ENCODE data around the gene GDF15.

The GDF15 gene

GRCh38 chr19:18415178-18415867 is 29.4 kb downstream of the GDF15 start (continued):
- TF ChIP-seq ZNF785 (tag by site-specific recombination; IDR thresholded peaks at IDR 0.05) (no peak), ZNF645 (tag by site-specific recombination; IDR thresholded peaks at IDR 0.05) (no peak), MYNN (tag by site-specific recombination; IDR thresholded peaks at IDR 0.05; ENCODE audit: borderline replicate concordance) (no peak), TRIM28 (IDR thresholded peaks at IDR 0.05; ENCODE audit: borderline replicate concordance, low read length) (no peak), ZNF148 (tag by site-specific recombination; IDR thresholded peaks at IDR 0.05; ENCODE audit: borderline replicate concordance) (no peak), ZNF660 (tag by site-specific recombination; IDR thresholded peaks at IDR 0.05) (no peak), ZBTB7A (tag by site-specific recombination; IDR thresholded peaks at IDR 0.05; ENCODE audit: low read depth) (no peak), ZNF692 (tag by site-specific recombination; IDR thresholded peaks at IDR 0.05) (no peak), HOXC10 (CRISPR knock-in tag; IDR thresholded peaks at IDR 0.05) (no peak), ZNF324 (tag by site-specific recombination; IDR thresholded peaks at IDR 0.05) (no peak), KLF10 (tag by site-specific recombination; IDR thresholded peaks at IDR 0.05) (no peak), ZNF776 (tag by site-specific recombination; IDR thresholded peaks at IDR 0.05; ENCODE audit: borderline replicate concordance) (no peak), EGR2 (tag by site-specific recombination; IDR thresholded peaks at IDR 0.05; ENCODE audit: low read depth) (peak; percentile 88), MEIS1 (CRISPR knock-in tag; IDR thresholded peaks at IDR 0.05; ENCODE audit: borderline replicate concordance) (no peak), ZNF76 (tag by site-specific recombination; IDR thresholded peaks at IDR 0.05; ENCODE audit: borderline replicate concordance, low read depth) (peak; percentile 50; the same call in 1 of the 2 replicates), GLI4 (tag by site-specific recombination; IDR thresholded peaks at IDR 0.05) (no peak), AEBP2 (tag by site-specific recombination; IDR thresholded peaks at IDR 0.05; ENCODE audit: borderline replicate concordance) (no peak), ZNF843 (tag by site-specific recombination; IDR thresholded peaks at IDR 0.05) (no peak), ZSCAN23 (tag by site-specific recombination; IDR thresholded peaks at IDR 0.05) (no peak), ZNF433 (tag by site-specific recombination; IDR thresholded peaks at IDR 0.05; ENCODE audit: low read depth) (no peak), KLF7 (tag by site-specific recombination; IDR thresholded peaks at IDR 0.05; ENCODE audit: borderline replicate concordance) (no peak), OVOL3 (tag by site-specific recombination; IDR thresholded peaks at IDR 0.05) (no peak), GLIS1 (tag by site-specific recombination; IDR thresholded peaks at IDR 0.05) (peak; percentile 98), ZNF214 (tag by site-specific recombination; IDR thresholded peaks at IDR 0.05; ENCODE audit: borderline replicate concordance) (no peak), REPIN1 (tag by site-specific recombination; IDR thresholded peaks at IDR 0.05; ENCODE audit: low read depth) (no peak), ZNF23 (tag by site-specific recombination; IDR thresholded peaks at IDR 0.05; ENCODE audit: borderline replicate concordance) (no peak), ZNF629 (tag by site-specific recombination; IDR thresholded peaks at IDR 0.05) (no peak), REST (tag by site-specific recombination; IDR thresholded peaks at IDR 0.05) (no peak), OSR2 (tag by site-specific recombination; IDR thresholded peaks at IDR 0.05) (no peak), ZNF654 (tag by site-specific recombination; IDR thresholded peaks at IDR 0.05; ENCODE audit: low read depth) (no peak), ZBTB8A (tag by site-specific recombination; IDR thresholded peaks at IDR 0.05) (no peak; the same call in none of the 2 replicates)
